Measurements from ENCODE around the gene ZNF12. TPM values are rescaled to one million over a fixed set of nuclear protein-coding genes. Genes with fewer than 3 reads are reported as not detected.
"Not testable (repeated sequence)": the region's sequence is repeated elsewhere in the genome, so short reads cannot be mapped to it uniquely, and the experiment has no call there.

Gene ZNF12
- 10 to 100 TPM; 19.7 to 40.8 (median 23.8) TPM for total RNA-seq

DNA sequence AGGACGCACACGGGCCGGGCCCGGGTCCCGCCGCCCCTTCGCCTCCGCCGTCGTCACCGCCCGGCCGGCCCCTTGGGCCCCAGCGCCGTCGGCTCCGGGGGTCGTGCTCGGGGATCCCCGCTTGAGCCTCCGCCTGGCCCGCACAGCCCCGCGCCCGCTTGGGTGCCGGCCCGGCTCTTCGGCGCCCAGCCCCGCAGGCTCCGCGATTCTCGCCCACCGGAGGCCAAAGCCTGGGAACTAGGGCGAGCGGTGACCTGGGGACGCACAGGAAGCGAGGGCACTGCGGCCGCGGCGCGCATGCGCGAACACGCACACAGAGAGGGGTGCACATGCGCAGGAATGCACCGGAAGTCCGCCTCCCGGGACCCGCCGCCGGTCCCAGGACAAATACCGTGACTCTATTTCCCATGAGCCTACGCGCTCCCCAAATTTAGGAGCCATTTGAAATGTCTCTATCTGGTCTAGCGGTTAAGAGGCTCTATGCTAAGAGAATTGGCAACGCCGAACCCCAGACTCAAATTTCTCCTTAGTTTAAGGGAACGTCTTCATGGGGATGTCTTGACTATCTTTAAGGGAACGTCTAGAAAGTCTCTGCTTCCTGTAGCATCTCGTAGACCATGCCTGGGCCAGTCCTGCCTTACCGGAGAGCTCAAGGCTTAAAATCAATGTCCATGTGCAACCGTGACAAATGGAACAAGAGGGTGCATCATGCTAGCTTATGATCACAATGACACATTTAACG is at the start of gene ZNF12:
TSS of gene ZNF12 (minus strand) at position 282 of the 742 bp plus-strand sequence. CDS start 1,774 bp downstream, outside the sequence.
- H3K4me3 ChIP-seq (ENCODE audit: low read depth, poor library complexity, severe bottlenecking), result peak within 1 kb of the TSS; percentile 98
- intact Hi-C loops (cut with DNase I; ENCODE audit: low total_unique reads), result no loop called here
- WGBS, 2 donors, result 1 to 3% methylated on average over 41 to 56 of the region's 65 CpGs
- peak; percentile 94 to 99 for DNase-seq (ENCODE audit: low spot score in 2 of 2)
- no peak for TF ChIP-seq POLR2A (IDR thresholded peaks at IDR 0.05)
- TF ChIP-seq, protein P1, sequence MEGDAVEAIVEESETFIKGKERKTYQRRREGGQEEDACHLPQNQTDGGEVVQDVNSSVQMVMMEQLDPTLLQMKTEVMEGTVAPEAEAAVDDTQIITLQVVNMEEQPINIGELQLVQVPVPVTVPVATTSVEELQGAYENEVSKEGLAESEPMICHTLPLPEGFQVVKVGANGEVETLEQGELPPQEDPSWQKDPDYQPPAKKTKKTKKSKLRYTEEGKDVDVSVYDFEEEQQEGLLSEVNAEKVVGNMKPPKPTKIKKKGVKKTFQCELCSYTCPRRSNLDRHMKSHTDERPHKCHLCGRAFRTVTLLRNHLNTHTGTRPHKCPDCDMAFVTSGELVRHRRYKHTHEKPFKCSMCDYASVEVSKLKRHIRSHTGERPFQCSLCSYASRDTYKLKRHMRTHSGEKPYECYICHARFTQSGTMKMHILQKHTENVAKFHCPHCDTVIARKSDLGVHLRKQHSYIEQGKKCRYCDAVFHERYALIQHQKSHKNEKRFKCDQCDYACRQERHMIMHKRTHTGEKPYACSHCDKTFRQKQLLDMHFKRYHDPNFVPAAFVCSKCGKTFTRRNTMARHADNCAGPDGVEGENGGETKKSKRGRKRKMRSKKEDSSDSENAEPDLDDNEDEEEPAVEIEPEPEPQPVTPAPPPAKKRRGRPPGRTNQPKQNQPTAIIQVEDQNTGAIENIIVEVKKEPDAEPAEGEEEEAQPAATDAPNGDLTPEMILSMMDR (IDR thresholded peaks at IDR 0.05), result no peak

DNA sequence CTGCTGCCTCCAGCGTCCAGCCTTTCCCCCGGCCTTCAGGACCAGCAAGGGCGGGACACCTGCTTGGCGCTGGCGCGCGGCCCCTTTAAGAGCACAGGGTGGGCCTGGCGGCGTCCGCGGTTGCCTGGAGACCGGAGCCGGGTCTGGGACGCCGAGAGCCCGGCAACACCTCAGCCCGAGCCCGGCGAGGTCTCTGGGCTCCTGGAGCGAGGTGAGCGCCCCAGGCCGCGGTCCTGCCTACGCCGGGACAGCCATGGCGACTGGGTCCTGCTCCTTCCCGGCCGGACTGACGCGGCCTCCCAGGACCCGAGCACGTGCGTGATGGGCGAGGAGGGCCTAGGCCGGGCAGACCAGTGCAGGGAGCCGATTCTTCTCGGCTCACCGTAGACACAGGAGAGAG is 47.2 kb upstream of the ZNF12 start, which contains the start of gene RSPH10B2:
TSS of gene RSPH10B2 (plus strand) at position 140 of the 400 bp plus-strand sequence. CDS start 3,575 bp downstream, outside the sequence.
- intact Hi-C loops (cut with DNase I; ENCODE audit: low total_unique reads); H3K4me3 ChIP-seq (ENCODE audit: low read depth, poor library complexity, severe bottlenecking); DNase-seq (ENCODE audit: low spot score in 2 of 2): not testable (repeated sequence)
- 17% methylated on average over 12 of the region's 38 CpGs; no CpG with 5 or more reads in 1 of the 2 donors for WGBS, 2 donors

DNA sequence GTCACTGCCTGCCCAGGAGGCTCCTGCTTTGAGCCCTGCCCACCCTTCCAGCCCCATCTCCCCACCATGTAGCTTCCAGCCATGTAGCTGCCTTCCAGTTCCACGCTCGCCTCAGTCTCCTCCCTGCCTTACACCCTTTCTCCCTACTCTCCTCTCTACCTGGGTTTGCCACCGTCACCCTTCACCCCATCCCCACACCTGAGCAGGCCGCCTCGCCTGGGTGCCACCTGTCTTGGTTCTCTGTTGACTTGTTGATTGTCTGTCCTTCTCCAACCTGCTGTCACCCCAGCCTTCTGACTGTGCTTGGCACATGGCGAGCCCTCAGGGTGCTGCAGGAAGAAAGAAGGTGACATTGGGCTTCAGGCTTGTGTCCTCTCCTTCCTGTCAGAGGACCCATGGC is 43.4 kb upstream of the ZNF12 start:
- H3K4me3 ChIP-seq (ENCODE audit: low read depth, poor library complexity, severe bottlenecking); intact Hi-C loops (cut with DNase I; ENCODE audit: low total_unique reads); DNase-seq (ENCODE audit: low spot score in 2 of 2): not testable (repeated sequence)
- 96 to 97% methylated on average over 4 of the region's 6 CpGs for WGBS, 2 donors

DNA sequence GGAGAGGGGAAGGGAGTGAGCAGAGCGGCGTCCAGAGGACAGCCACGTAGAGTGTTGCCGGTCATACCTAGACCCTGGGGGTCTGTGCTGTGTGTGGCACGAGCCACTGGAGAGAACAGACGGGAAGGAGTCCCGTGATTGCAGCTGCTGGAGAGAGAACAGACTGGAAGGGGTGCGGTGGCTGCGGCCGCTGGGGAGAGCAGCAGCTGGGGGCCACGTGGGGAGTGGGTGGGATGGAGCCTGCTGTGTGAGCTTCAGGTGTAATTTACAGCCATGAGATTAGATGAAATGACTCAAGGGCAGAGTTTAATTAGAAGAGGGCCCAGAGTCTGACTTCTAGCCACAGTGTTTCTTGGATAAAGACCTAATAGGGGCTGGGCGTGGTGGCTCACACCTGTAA is 42.6 kb upstream of the ZNF12 start:
- DNase-seq (ENCODE audit: low spot score in 2 of 2); H3K4me3 ChIP-seq (ENCODE audit: low read depth, poor library complexity, severe bottlenecking); intact Hi-C loops (cut with DNase I; ENCODE audit: low total_unique reads): not testable (repeated sequence)
- 90 to 94% methylated on average over 6 to 7 of the region's 12 CpGs for WGBS, 2 donors

DNA sequence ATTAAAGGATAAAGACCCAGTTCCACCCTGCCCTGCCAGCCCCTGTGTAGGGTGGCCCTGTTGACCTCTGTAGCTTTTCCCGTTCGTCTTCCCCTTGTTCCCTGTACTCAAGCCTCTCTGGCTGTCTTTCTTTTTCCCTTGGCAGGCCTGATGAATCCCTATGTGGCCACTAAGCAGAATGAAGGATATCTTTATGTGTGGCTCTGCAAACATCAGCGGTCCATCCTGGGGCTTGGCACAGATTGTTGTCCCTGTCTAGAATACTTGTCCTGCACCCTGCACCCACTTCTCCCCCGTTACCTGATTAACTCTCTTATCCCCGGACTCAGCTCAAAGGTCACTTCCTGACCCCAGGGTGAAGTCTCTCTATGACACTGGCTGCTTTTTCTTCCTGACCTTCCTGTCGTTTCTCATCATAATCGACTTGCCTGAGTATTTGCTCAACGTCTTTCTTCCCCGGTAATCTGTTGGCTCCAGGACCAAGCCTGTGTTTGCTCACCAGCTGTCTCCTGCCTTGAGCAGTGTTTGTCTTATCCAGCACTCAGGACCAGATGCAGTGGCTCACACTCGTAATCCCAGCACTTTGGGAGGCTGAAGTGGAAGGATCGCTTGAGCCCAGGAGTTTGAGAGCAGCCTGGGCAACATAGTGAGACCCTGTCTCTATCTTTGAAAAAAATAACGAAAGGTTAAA is 37.8 kb upstream of the ZNF12 start:
- DNase-seq (ENCODE audit: low spot score in 2 of 2); H3K4me3 ChIP-seq (ENCODE audit: low read depth, poor library complexity, severe bottlenecking); intact Hi-C loops (cut with DNase I; ENCODE audit: low total_unique reads): not testable (repeated sequence)
- WGBS, 2 donors, result 96 to 100% methylated on average over 1 to 3 of the region's 12 CpGs

DNA sequence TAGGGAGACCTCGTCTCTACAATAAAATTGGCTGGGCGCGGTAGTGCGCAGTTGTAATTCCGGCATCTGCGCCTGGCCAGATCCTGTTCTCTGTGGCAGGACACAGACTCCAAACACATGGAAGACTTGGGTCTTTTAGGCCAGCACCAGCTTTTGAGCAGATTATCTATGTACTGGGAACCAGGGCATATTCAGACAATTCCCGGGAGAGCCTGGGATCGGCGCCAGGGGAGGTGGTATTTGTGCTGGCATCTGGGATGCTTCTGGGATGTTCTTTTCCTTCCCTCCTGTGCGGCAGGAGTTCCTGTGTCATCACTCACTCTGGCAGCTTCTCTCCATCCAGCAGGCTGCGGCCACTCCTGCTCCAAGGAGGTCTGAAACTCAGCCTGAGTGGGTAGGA is 31.7 kb upstream of the ZNF12 start:
- H3K4me3 ChIP-seq (ENCODE audit: low read depth, poor library complexity, severe bottlenecking); intact Hi-C loops (cut with DNase I; ENCODE audit: low total_unique reads): not testable (repeated sequence)
- WGBS, 2 donors, result 93 to 94% methylated on average over 3 to 8 of the region's 11 CpGs
- DNase-seq (ENCODE audit: low spot score in 2 of 2), result peak in 1 of 2 donors; percentile 52

DNA sequence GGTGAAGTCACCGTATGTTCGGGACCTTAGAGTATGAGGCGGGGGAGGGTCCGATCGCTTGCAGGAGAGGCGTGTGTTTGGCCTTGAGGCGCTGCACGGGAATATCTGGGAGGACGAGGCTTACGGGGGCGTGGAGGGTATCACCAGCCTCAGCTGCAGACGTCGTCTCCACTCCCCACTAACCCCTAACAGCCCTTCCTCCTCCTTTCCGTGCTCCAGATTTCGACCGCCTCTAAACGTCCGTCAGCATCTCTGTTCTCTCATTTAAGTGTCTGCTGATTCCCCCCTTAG is 23.5 kb upstream of the ZNF12 start:
- DNase-seq (ENCODE audit: low spot score in 2 of 2), result peak in 1 of 2 donors; percentile 19
- TF ChIP-seq POLR2A (IDR thresholded peaks at IDR 0.05), result no peak
- TF ChIP-seq, protein P1 (IDR thresholded peaks at IDR 0.05), result no peak
- intact Hi-C loops (cut with DNase I; ENCODE audit: low total_unique reads), result no loop called here
- 1 to 2% methylated on average over 18 of the region's 18 CpGs for WGBS, 2 donors
- peak overlapping the region; percentile 88 for H3K4me3 ChIP-seq (ENCODE audit: low read depth, poor library complexity, severe bottlenecking)

DNA sequence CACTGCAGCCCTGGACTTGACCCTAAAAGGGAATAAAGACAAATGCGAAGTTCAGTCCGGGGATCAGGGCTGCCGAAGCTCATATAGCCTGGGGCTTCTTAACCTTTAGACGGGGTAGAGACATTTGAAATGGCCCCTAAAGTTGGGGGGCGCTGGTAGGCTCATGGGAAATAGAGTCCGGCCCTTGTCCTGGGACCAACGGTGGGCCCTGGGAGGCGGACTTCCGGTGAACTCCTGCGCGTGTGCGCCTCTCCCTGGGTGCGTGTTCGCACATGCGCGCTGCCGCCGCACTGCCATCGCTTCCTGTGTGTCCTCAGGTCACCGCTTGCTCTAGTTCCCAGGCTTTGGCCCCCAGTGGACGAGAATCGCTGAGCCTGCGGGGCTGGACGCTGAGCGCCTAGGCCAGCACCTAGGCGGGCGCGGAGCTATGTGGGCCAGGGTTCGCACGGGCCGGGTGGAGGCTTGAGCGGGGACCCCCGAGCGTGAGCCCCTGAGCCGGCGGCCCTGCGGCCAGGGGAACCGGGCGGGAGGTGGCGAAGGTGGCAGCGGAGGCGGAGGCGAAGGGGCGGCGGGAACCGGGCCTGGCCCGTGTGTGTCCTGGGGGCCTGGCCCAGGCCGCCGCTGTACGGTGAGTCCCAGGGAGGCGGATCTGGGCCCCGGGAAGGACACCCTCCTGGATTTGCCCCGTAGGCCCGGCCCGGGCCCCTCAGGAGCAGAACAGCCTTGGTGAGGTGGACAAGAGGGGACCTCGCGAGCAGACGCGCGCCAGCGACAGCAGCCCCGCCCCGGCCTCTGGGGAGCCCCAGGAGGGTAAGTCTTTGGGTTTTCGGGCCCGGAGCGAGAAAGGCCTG is 23.0 kb upstream of the ZNF12 start:
- DNase-seq (ENCODE audit: low spot score in 2 of 2), result peak; percentile 83 to 98
- H3K4me3 ChIP-seq (ENCODE audit: low read depth, poor library complexity, severe bottlenecking), result peak overlapping the region; percentile 88
- intact Hi-C loops (cut with DNase I; ENCODE audit: low total_unique reads), result no loop called here
- 1 to 2% methylated on average over 32 to 41 of the region's 66 CpGs for WGBS, 2 donors
- TF ChIP-seq POLR2A (IDR thresholded peaks at IDR 0.05), result no peak
- TF ChIP-seq, protein P1 (IDR thresholded peaks at IDR 0.05), result no peak

DNA sequence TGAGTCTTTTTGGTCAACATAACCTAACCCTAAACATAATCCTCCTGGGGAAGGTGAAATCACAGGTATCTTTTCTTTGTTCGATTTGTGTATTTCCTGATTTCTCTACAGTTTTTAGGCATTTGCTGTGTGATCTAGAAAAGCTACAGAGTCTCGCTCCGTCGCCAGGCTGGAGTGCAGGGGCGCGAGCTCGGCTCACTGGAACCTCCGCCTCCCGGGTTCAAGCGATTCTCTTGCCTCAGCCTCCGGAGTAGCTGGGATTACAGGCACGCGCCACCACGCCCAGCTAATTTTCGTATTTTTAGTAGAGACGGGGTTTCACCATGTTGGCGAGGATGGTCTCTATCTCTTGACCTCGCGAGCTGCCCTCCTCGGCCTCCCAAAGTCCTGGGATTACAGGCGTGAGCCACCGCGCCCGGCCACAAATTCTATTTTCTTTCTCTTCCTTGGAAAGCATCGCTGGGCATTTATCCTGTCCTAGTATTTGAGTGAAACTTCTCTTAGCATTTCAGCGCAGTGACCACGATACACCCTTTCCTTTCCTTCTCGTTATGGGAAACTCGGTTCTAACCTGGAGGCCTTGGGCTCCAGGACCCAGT is 22.2 kb upstream of the ZNF12 start:
- WGBS, 2 donors, result 64 to 73% methylated on average over 29 of the region's 29 CpGs
- peak overlapping the region; percentile 88 for H3K4me3 ChIP-seq (ENCODE audit: low read depth, poor library complexity, severe bottlenecking)
- DNase-seq (ENCODE audit: low spot score in 2 of 2); intact Hi-C loops (cut with DNase I; ENCODE audit: low total_unique reads): not testable (repeated sequence)

All from lower leg skin (tissue), 4 donors.